GM23338 (cell line): ENCODE measurements around the gene ACP6. TPM values are rescaled to one million over a fixed set of nuclear protein-coding genes. Genes with fewer than 3 reads are reported as not detected.

ENCODE experiments used
- ATAC-seq: fragments of 200-7000 bp; cut with Tn5 transposase; 3 replicates; pipeline ENCODE4 v1.9.1; 2020
- DNase-seq: peaks from one replicate; pipeline ENCODE4 v3.0.0-alpha.2; 2015; ENCODE audit warnings: low spot score
- H2AFZ ChIP-seq: fragments of 200-600 bp; sonication (generic); 2 replicates; pipeline ENCODE4 v1.8.0; 2016; ENCODE audit warnings: antibody characterized with exemption, mild to moderate bottlenecking, moderate library complexity
- H3F3A ChIP-seq: fragments of 200-600 bp; sonication (generic); replicated peaks from 2 replicates; pipeline ENCODE4 v1.8.0; 2017; ENCODE audit warnings: antibody characterized with exemption, mixed run types, low read depth
- H3K27ac ChIP-seq: fragments of 200-600 bp; sonication (generic); 2 replicates; pipeline ENCODE4 v1.6.1; 2016; ENCODE audit warnings: low read depth
- H3K27me3 ChIP-seq: fragments of 200-600 bp; sonication (generic); 2 replicates; pipeline ENCODE4 v1.8.0; 2016; ENCODE audit warnings: mild to moderate bottlenecking, mixed run types, moderate library complexity; ENCODE audit not compliant: insufficient read depth
- H3K36me3 ChIP-seq: fragments of 200-600 bp; sonication (generic); 2 replicates; pipeline ENCODE4 v1.8.0; 2016; ENCODE audit warnings: mild to moderate bottlenecking; ENCODE audit not compliant: insufficient read depth
- H3K4me1 ChIP-seq: fragments of 200-600 bp; sonication (generic); 2 replicates; pipeline ENCODE4 v1.8.0; 2016; ENCODE audit warnings: mild to moderate bottlenecking, moderate library complexity; ENCODE audit not compliant: insufficient read depth
- H3K4me2 ChIP-seq: fragments of 200-600 bp; sonication (generic); 2 replicates; pipeline ENCODE4 v1.7.1; 2017; ENCODE audit warnings: mixed run types
- H3K4me3 ChIP-seq: fragments of 200-600 bp; sonication (generic); 2 replicates; pipeline ENCODE4 v1.6.1; 2016; ENCODE audit warnings: mixed run types
- H3K79me2 ChIP-seq: fragments of 200-600 bp; sonication (generic); replicated peaks from 2 replicates; pipeline ENCODE4 v1.8.0; 2017; ENCODE audit warnings: mild to moderate bottlenecking; ENCODE audit not compliant: insufficient read depth
- H3K9me2 ChIP-seq: fragments of 200-600 bp; sonication (generic); 2 replicates; pipeline ENCODE4 v1.8.0; 2017; ENCODE audit not compliant: insufficient read depth
- H4K20me1 ChIP-seq: fragments of 200-600 bp; sonication (generic); replicated peaks from 2 replicates; pipeline ENCODE4 v1.8.0; 2017; ENCODE audit warnings: mild to moderate bottlenecking; ENCODE audit not compliant: insufficient read depth
- H3K27ac Mint-ChIP-seq: 2 replicates; pipeline ENCODE4 v1.8.0; 2020; ENCODE audit warnings: inconsistent platforms, mild to moderate bottlenecking, moderate library complexity, mixed read lengths
- H3K27me3 Mint-ChIP-seq: 3 replicates; pipeline ENCODE4 v1.8.0; 2022; ENCODE audit warnings: low read depth, mild to moderate bottlenecking, moderate library complexity, mixed read lengths, inconsistent platforms; ENCODE audit not compliant: insufficient read depth, poor library complexity
- H3K36me3 Mint-ChIP-seq: 3 replicates; pipeline ENCODE4 v1.8.0; 2021; ENCODE audit warnings: low read depth, mild to moderate bottlenecking, inconsistent platforms, moderate library complexity, mixed read lengths
- H3K4me1 Mint-ChIP-seq: 3 replicates; pipeline ENCODE4 v1.8.0; 2020; ENCODE audit warnings: mild to moderate bottlenecking, inconsistent platforms, mixed read lengths
- H3K4me3 Mint-ChIP-seq: 3 replicates; pipeline ENCODE4 v1.8.0; 2021; ENCODE audit warnings: moderate library complexity, mild to moderate bottlenecking, inconsistent platforms, mixed read lengths
- H3K9me3 Mint-ChIP-seq: 3 replicates; pipeline ENCODE4 v1.8.0; 2020; ENCODE audit warnings: moderate library complexity, mild to moderate bottlenecking, inconsistent platforms, mixed read lengths
- CREB1 ChIP-seq: fragments of 250-450 bp; sonication (Bioruptor Pico); IDR thresholded peaks from 2 replicates; pipeline ENCODE4 v1.5.0; 2020; ENCODE audit warnings: low read depth, mild to moderate bottlenecking, moderate library complexity
- ETS1 ChIP-seq: IDR thresholded peaks from 2 replicates; pipeline ENCODE4 v1.6.1; 2016; ENCODE audit warnings: antibody characterized with exemption
- JUNB ChIP-seq: IDR thresholded peaks from one replicate; pipeline ENCODE4 v1.6.1; 2016; ENCODE audit warnings: antibody characterized with exemption; ENCODE audit not compliant: unreplicated experiment
- NANOG ChIP-seq: IDR thresholded peaks from 2 replicates; pipeline ENCODE4 v1.6.1; 2016; ENCODE audit warnings: antibody characterized with exemption, borderline replicate concordance
- STAT1 ChIP-seq: IDR thresholded peaks from one replicate; pipeline ENCODE4 v1.6.1; 2016; ENCODE audit warnings: antibody characterized with exemption; ENCODE audit not compliant: unreplicated experiment
- ZNF114 ChIP-seq: fragments of 250-450 bp; sonication (Bioruptor Pico); IDR thresholded peaks from 2 replicates; pipeline ENCODE4 v1.5.0; 2020; ENCODE audit warnings: mild to moderate bottlenecking, moderate library complexity
- ZNF331 ChIP-seq: fragments of 250-450 bp; sonication (Bioruptor Pico); IDR thresholded peaks from 2 replicates; pipeline ENCODE4 v1.5.0; 2020; ENCODE audit warnings: low read depth, mild to moderate bottlenecking, moderate library complexity
- ZNF462 ChIP-seq: fragments of 250-450 bp; sonication (Bioruptor Pico); IDR thresholded peaks from 2 replicates; pipeline ENCODE4 v1.5.0; 2020; ENCODE audit warnings: mild to moderate bottlenecking, moderate library complexity
- polyA plus RNA-seq: library from polyadenylated mRNA; unstranded; fragments of >200 nt; fragmentation: Nextera tagmentation; extraction: Ambion mirVana; gene quantifications from 2 replicates; pipeline ENCODE4 v1.2.1, GENCODE V29; 2016
- total RNA-seq: library from RNA; depleted of rRNA; stranded (reverse); fragments of >200 nt; shearing (Covaris generic); gene quantifications from 2 replicates; pipeline ENCODE4 v1.2.3, GENCODE V29; 2014

ACP6 gene
- total and polyA plus RNA-seq, 2 experiments from 2014 or later, result 20.6 to 26.5 TPM

GRCh38 chr1:147633759-147634158, 36.6 kb downstream of the ACP6 start (continued):
- TF ChIP-seq ZNF462 (CRISPR knock-in tag), result no peak
- TF ChIP-seq STAT1, result no peak
- TF ChIP-seq JUNB, result no peak

- Histone ChIP-seq H3F3A (no peaks in the 10 kb centered on the region), H3K36me3 (no peaks in the 10 kb centered on the region), H2AFZ (no peak overlapping the region), H4K20me1 (peaks cover 7% of the 10 kb centered on the region; the same call in 1 of the 2 replicates), H3K4me1 (0 out of 2 replicates have a peak, but pooled peaks cover 3% of the 10 kb centered on the region), H3K27ac (no peak overlapping the region), H3K27me3 (no peaks in the 10 kb centered on the region), H3K79me2 (no peaks in the 10 kb centered on the region), H3K4me3 (no peak overlapping the region), H3K9me2 (no peaks in the 10 kb centered on the region), H3K4me2 (no peak overlapping the region)
- no peaks in the 10 kb centered on the region for H3K27me3 Mint-ChIP-seq
- no peak for ATAC-seq
- no peak for DNase-seq
- no peak overlapping the region for H3K4me3 Mint-ChIP-seq
- no peak overlapping the region for H3K27ac Mint-ChIP-seq
- no peaks in the 10 kb centered on the region; the same call in 2 of the 3 replicates for H3K36me3 Mint-ChIP-seq
- no peaks in the 10 kb centered on the region; the same call in 2 of the 3 replicates for H3K9me3 Mint-ChIP-seq
- H3K4me1 Mint-ChIP-seq, result peaks cover 9% of the 10 kb centered on the region; the same call in 2 of the 3 replicates
- no peak for TF ChIP-seq NANOG
- TF ChIP-seq CREB1, result no peak
- TF ChIP-seq ZNF114 (CRISPR knock-in tag), result no peak
- no peak for TF ChIP-seq ZNF462 (CRISPR knock-in tag)
- TF ChIP-seq ETS1, result no peak
- TF ChIP-seq ZNF331 (CRISPR knock-in tag), result no peak
These were observed 38.5 kb downstream of the ACP6 start for GRCh38 chr1:147631839-147632238.
